ENCODE data around the gene YPEL2. TPM values are rescaled to one million over a fixed set of nuclear protein-coding genes. Genes with fewer than 3 reads are reported as not detected.
"Not testable (repeated sequence)": the region's sequence is repeated elsewhere in the genome, so short reads cannot be mapped to it uniquely, and the experiment has no call there.

The YPEL2 gene
- total RNA-seq, 1 donor from 2014 or later, result 6.4 TPM

GRCh38 chr17:59296190-59296589 is 35.3 kb upstream of the YPEL2 start:
- TF ChIP-seq CTCF (conservative IDR thresholded peaks at IDR 0.05; ENCODE audit: low read depth, low read length), result no peak
- no peak for DNase-seq (ENCODE audit: low read depth)
- H3K4me3 ChIP-seq (ENCODE audit: low read depth, low read length), result no peak overlapping the region

- no peak overlapping the region for H3K4me3 ChIP-seq (ENCODE audit: low read depth, low read length)
- DNase-seq (ENCODE audit: low read depth), result no peak
- no peak for TF ChIP-seq CTCF (conservative IDR thresholded peaks at IDR 0.05; ENCODE audit: low read depth, low read length)
These were observed 32.9 kb upstream of the YPEL2 start for GRCh38 chr17:59298521-59298920.

GRCh38 chr17:59299400-59300092 is 31.9 kb upstream of the YPEL2 start:
- TF ChIP-seq CTCF (conservative IDR thresholded peaks at IDR 0.05; ENCODE audit: low read depth, low read length), result no peak
- no peak for DNase-seq (ENCODE audit: low read depth)
- H3K4me3 ChIP-seq (ENCODE audit: low read depth, low read length), result no peak overlapping the region

- no peak for DNase-seq (ENCODE audit: low read depth)
- no peak for TF ChIP-seq CTCF (conservative IDR thresholded peaks at IDR 0.05; ENCODE audit: low read depth, low read length)
- no peak overlapping the region for H3K4me3 ChIP-seq (ENCODE audit: low read depth, low read length)
These were observed 30.5 kb upstream of the YPEL2 start for GRCh38 chr17:59300941-59301340.

- DNase-seq (ENCODE audit: low read depth), result no peak
- no peak for TF ChIP-seq CTCF (conservative IDR thresholded peaks at IDR 0.05; ENCODE audit: low read depth, low read length)
- no peak overlapping the region for H3K4me3 ChIP-seq (ENCODE audit: low read depth, low read length)
These were observed 26.6 kb upstream of the YPEL2 start for GRCh38 chr17:59304811-59305210.

GRCh38 chr17:59310263-59310920 is 21.1 kb upstream of the YPEL2 start:
- DNase-seq (ENCODE audit: low read depth), result no peak
- TF ChIP-seq CTCF (conservative IDR thresholded peaks at IDR 0.05; ENCODE audit: low read depth, low read length), result no peak

GRCh38 chr17:59311051-59311468 is 20.4 kb upstream of the YPEL2 start:
- no peak for DNase-seq (ENCODE audit: low read depth)
- peak; percentile 78 for TF ChIP-seq CTCF (conservative IDR thresholded peaks at IDR 0.05; ENCODE audit: low read depth, low read length)
- no peak overlapping the region for H3K4me3 ChIP-seq (ENCODE audit: low read depth, low read length)

More at GRCh38 chr17:59310263-59310920, 21.1 kb upstream of the YPEL2 start:
- H3K4me3 ChIP-seq (ENCODE audit: low read depth, low read length), result no peak overlapping the region

- DNase-seq (ENCODE audit: low read depth); H3K4me3 ChIP-seq (ENCODE audit: low read depth, low read length): not testable (repeated sequence)
These were observed 19.9 kb upstream of the YPEL2 start for GRCh38 chr17:59311521-59311920.

All from epithelial cell of proximal tubule (primary cell).